Ishikawa (cell line): Measurements from ENCODE around the gene MYCBPAP.

Experiments used
- CEBPB ChIP-seq: IDR thresholded peaks from 2 replicates; pipeline ENCODE4 v1.6.1; 2012
- MAX ChIP-seq: IDR thresholded peaks from 2 replicates; pipeline ENCODE4 v1.6.1; 2012
- NFIC ChIP-seq: IDR thresholded peaks from 2 replicates; pipeline ENCODE4 v1.6.1; 2012
- RAD21 ChIP-seq: IDR thresholded peaks from 2 replicates; pipeline ENCODE4 v1.6.1; 2012; ENCODE audit warnings: low read depth
- YY1 ChIP-seq: IDR thresholded peaks from 2 replicates; pipeline ENCODE4 v1.6.1; 2012; ENCODE audit warnings: low read depth

- TF ChIP-seq NFIC, result peak; percentile 80
- TF ChIP-seq YY1, result no peak
- peak; percentile 41; the same call in 1 of the 2 replicates for TF ChIP-seq MAX
- no peak for TF ChIP-seq CEBPB
- TF ChIP-seq RAD21, result peak; percentile 96
Observed at GRCh38 chr17:50482516-50482915, 25.7 kb upstream of the MYCBPAP start.
